H9 (cell line): ENCODE measurements around the gene RASL10B. TPM values are rescaled to one million over a fixed set of nuclear protein-coding genes. Genes with fewer than 3 reads are reported as not detected.

Source experiments
- DNase-seq: peaks from one replicate; pipeline ENCODE4 v3.0.0-alpha.2; 2017
- H2AFZ ChIP-seq: one replicate; pipeline ENCODE4 v1.6.1; 2013; ENCODE audit warnings: mild to moderate bottlenecking, low read length, control low read depth, moderate library complexity
- H2AK5ac ChIP-seq: 2 replicates; pipeline ENCODE4 v1.6.1; 2013; ENCODE audit warnings: low read length, control low read depth, mixed read lengths; ENCODE audit not compliant: insufficient read length
- H2BK120ac ChIP-seq: one replicate; pipeline ENCODE4 v1.6.1; 2013; ENCODE audit warnings: low read depth, mild to moderate bottlenecking, low read length, control low read depth, inconsistent platforms; ENCODE audit not compliant: poor library complexity, severe bottlenecking
- H2BK12ac ChIP-seq: 2 replicates; pipeline ENCODE4 v1.6.1; 2013; ENCODE audit warnings: low read length, control low read depth, mixed read lengths, low read depth; ENCODE audit not compliant: insufficient read length
- H2BK15ac ChIP-seq: 2 replicates; pipeline ENCODE4 v1.6.1; 2013; ENCODE audit warnings: low read depth, low read length, control low read depth
- H2BK20ac ChIP-seq: one replicate; pipeline ENCODE4 v1.6.1; 2013; ENCODE audit warnings: low read depth, mild to moderate bottlenecking, low read length, control low read depth, inconsistent platforms; ENCODE audit not compliant: poor library complexity, severe bottlenecking
- H2BK5ac ChIP-seq: 2 replicates; pipeline ENCODE4 v1.6.1; 2013; ENCODE audit warnings: low read length, control low read depth, mixed read lengths; ENCODE audit not compliant: insufficient read length
- H3K14ac ChIP-seq: 2 replicates; pipeline ENCODE4 v1.6.1; 2013; ENCODE audit warnings: low read length, control low read depth; ENCODE audit not compliant: insufficient read depth
- H3K18ac ChIP-seq: 2 replicates; pipeline ENCODE4 v1.6.1; 2013; ENCODE audit warnings: low read depth, mild to moderate bottlenecking, mixed read lengths, low read length, control low read depth; ENCODE audit not compliant: insufficient read length
- H3K23ac ChIP-seq: 2 replicates; pipeline ENCODE4 v1.6.1; 2013; ENCODE audit warnings: low read length, control low read depth, mixed read lengths, low read depth; ENCODE audit not compliant: insufficient read length
- H3K23me2 ChIP-seq: 2 replicates; pipeline ENCODE4 v1.6.1; 2013; ENCODE audit warnings: low read depth, mild to moderate bottlenecking, mixed read lengths, low read length, control low read depth; ENCODE audit not compliant: insufficient read length, poor library complexity, severe bottlenecking
- H3K27ac ChIP-seq: 2 replicates; pipeline ENCODE4 v1.5.1; 2013; ENCODE audit warnings: low read length, control low read depth, mixed read lengths, low read depth; ENCODE audit not compliant: insufficient read length
- H3K27me3 ChIP-seq: 2 replicates; pipeline ENCODE4 v1.6.1; 2013; ENCODE audit warnings: low read length, control low read depth, inconsistent platforms; ENCODE audit not compliant: insufficient read depth
- H3K4ac ChIP-seq: 2 replicates; pipeline ENCODE4 v1.6.1; 2013; ENCODE audit warnings: low read depth, mild to moderate bottlenecking, control low read depth, inconsistent platforms, low read length, moderate library complexity
- H3K4me1 ChIP-seq: 2 replicates; pipeline ENCODE4 v1.6.1; 2013; ENCODE audit warnings: low read length, control low read depth, inconsistent platforms; ENCODE audit not compliant: insufficient read depth
- H3K4me2 ChIP-seq: 2 replicates; pipeline ENCODE4 v1.6.1; 2013; ENCODE audit warnings: low read length, control low read depth, mixed read lengths; ENCODE audit not compliant: insufficient read length, insufficient read depth
- H3K56ac ChIP-seq: 2 replicates; pipeline ENCODE4 v1.6.1; 2013; ENCODE audit warnings: low read depth, mild to moderate bottlenecking, mixed read lengths, low read length, control low read depth; ENCODE audit not compliant: insufficient read length
- H3K79me1 ChIP-seq: 2 replicates; pipeline ENCODE4 v1.6.1; 2013; ENCODE audit warnings: low read depth, mild to moderate bottlenecking, moderate library complexity, low read length, control low read depth, inconsistent platforms; ENCODE audit not compliant: insufficient read depth, poor library complexity, severe bottlenecking
- H3K79me2 ChIP-seq: 2 replicates; pipeline ENCODE4 v1.6.1; 2013; ENCODE audit warnings: low read length, control low read depth, inconsistent platforms; ENCODE audit not compliant: insufficient read depth
- H3K9ac ChIP-seq: 2 replicates; pipeline ENCODE4 v1.6.1; 2013; ENCODE audit warnings: low read length, control low read depth, mixed read lengths; ENCODE audit not compliant: insufficient read length; ENCODE audit errors: extremely low read depth
- H3K9me3 ChIP-seq: one replicate; pipeline ENCODE4 v1.6.1; 2013; ENCODE audit warnings: low read depth, low read length, inconsistent platforms; ENCODE audit not compliant: control insufficient read depth
- H3T11ph ChIP-seq: one replicate; pipeline ENCODE4 v1.6.1; 2013; ENCODE audit warnings: mild to moderate bottlenecking, low read length, control low read depth, inconsistent platforms
- H4K20me1 ChIP-seq: one replicate; pipeline ENCODE4 v1.6.1; 2013; ENCODE audit not compliant: control insufficient read depth, insufficient read length, insufficient read depth
- H4K5ac ChIP-seq: 2 replicates; pipeline ENCODE4 v1.6.1; 2013; ENCODE audit warnings: low read depth, mild to moderate bottlenecking, mixed read lengths, low read length, control low read depth; ENCODE audit not compliant: insufficient read length
- H4K8ac ChIP-seq: replicated peaks from 2 replicates; pipeline ENCODE4 v1.6.1; 2013; ENCODE audit warnings: low read length, control low read depth, mixed read lengths, low read depth; ENCODE audit not compliant: insufficient read length
- H4K91ac ChIP-seq: 2 replicates; pipeline ENCODE4 v1.6.1; 2013; ENCODE audit warnings: low read depth, mild to moderate bottlenecking, moderate library complexity, mixed read lengths, low read length, control low read depth; ENCODE audit not compliant: insufficient read length
- H3K27ac Mint-ChIP-seq, 3 experiments: 2 replicates in 2 of 3; 3 replicates in 1 of 3; pipeline ENCODE4 v1.8.0; 2020 to 2021; ENCODE audit warnings: mixed read lengths in 3 of 3, mild to moderate bottlenecking in 1 of 3, moderate library complexity in 1 of 3
- H3K27me3 Mint-ChIP-seq: 2 replicates; pipeline ENCODE4 v1.8.0; 2021; ENCODE audit warnings: low read depth, mild to moderate bottlenecking, moderate library complexity, mixed read lengths
- H3K36me3 Mint-ChIP-seq, 3 experiments: 2 replicates in 2 of 3; 3 replicates in 1 of 3; pipeline ENCODE4 v1.8.0; 2020 to 2021; ENCODE audit warnings: low read depth in 3 of 3, mixed read lengths in 3 of 3; ENCODE audit not compliant: insufficient read depth in 1 of 3
- H3K4me1 Mint-ChIP-seq, 2 experiments: 2 replicates each; pipeline ENCODE4 v1.8.0; 2020; ENCODE audit warnings: mixed read lengths in 2 of 2
- H3K4me3 Mint-ChIP-seq, 2 experiments: 2 replicates in 1 of 2; 3 replicates in 1 of 2; pipeline ENCODE4 v1.8.0; 2020 to 2021; ENCODE audit warnings: mild to moderate bottlenecking in 2 of 2, mixed read lengths in 2 of 2, moderate library complexity in 1 of 2
- H3K9me3 Mint-ChIP-seq, 2 experiments: 2 replicates in 1 of 2; 3 replicates in 1 of 2; pipeline ENCODE4 v1.8.0; 2020; ENCODE audit warnings: mild to moderate bottlenecking in 2 of 2, mixed read lengths in 2 of 2, moderate library complexity in 1 of 2
- WGBS: extraction: QIAGEN DNeasy Blood & Tissue Kit; methylation state at CpG from one replicate; pipeline ENCODE4 v1.1.7; 2013; ENCODE audit warnings: missing lambda C conversion rate, low lambda C conversion rate, mixed read lengths; ENCODE audit not compliant: insufficient read length; ENCODE audit errors: extremely low coverage; 5-methylcytosine and 5-hydroxymethylcytosine counted together
- total RNA-seq: library from RNA; stranded (reverse); gene quantifications from 2 replicates; pipeline ENCODE4 v1.2.1, GENCODE V29; 2021
- TF ChIP-seq, protein P1 (sequence below): fragments of 200-600 bp; sonication (generic); conservative IDR thresholded peaks from 3 replicates; pipeline ENCODE4 v1.8.0; 2021; ENCODE audit warnings: antibody characterized with exemption, mild to moderate bottlenecking

RASL10B gene
- total RNA-seq, 1 experiment from 2014 or later = 15.9 TPM

DNA sequence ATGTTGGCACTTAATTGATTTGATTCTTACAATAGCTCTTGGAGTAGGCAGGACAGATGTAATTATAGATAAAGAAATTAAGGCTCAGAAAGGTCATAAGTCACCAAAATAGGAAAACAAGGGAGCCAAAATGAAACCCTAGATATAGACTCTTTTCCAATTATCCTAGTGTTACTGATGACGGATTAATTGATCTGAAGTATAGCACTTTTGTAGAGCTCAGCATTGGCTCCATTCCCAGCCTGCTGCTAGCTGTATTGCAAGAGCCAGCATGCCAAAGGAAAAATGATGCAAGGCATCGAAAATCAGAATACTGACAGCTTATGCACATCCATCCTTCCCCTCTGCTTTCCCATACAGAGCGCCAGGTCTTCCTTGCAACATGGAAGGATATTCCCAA lies 21.6 kb upstream of the RASL10B start:
- no peaks in the 10 kb centered on the region for H4K20me1 ChIP-seq
- no peak overlapping the region for H4K91ac ChIP-seq
- 0 out of 2 replicates have a peak, but pooled peaks cover 2% of the 10 kb centered on the region for H3K79me2 ChIP-seq
- H2BK12ac ChIP-seq = no peak overlapping the region
- Mint-ChIP-seq H3K9me3 (no peaks in the 10 kb centered on the region), H3K27ac (no peak overlapping the region), H3K27me3 (no peaks in the 10 kb centered on the region), H3K36me3 (peaks cover 10 to 30% (median 25%) of the 10 kb centered on the region in 3 experiments; a peak in 6 of 7 replicates), H3K4me1 (no peaks in the 10 kb centered on the region), H3K4me3 (no peak overlapping the region)
- no peak overlapping the region for H3K23ac ChIP-seq
- no peaks in the 10 kb centered on the region for H3K23me2 ChIP-seq
- H4K8ac ChIP-seq = no peak overlapping the region
- no peaks in the 10 kb centered on the region for H3K4me1 ChIP-seq
- H4K5ac ChIP-seq = no peak overlapping the region
- H3K18ac ChIP-seq = no peak overlapping the region
- H2AK5ac ChIP-seq = no peak overlapping the region
- no peak overlapping the region for H3T11ph ChIP-seq
- H2BK5ac ChIP-seq = no peak overlapping the region
- no peak overlapping the region for H3K14ac ChIP-seq
- H3K27me3 ChIP-seq = no peaks in the 10 kb centered on the region
- WGBS = no CpG with 5 or more reads among the region's 3 CpGs
- H3K4me2 ChIP-seq = no peak overlapping the region
- no peak overlapping the region for H2BK120ac ChIP-seq
- H3K9ac ChIP-seq = no peak overlapping the region
- no peaks in the 10 kb centered on the region for H3K79me1 ChIP-seq
- no peak overlapping the region for H2BK15ac ChIP-seq
- H2AFZ ChIP-seq = no peak overlapping the region
- no peaks in the 10 kb centered on the region for H3K9me3 ChIP-seq
- H3K27ac ChIP-seq = no peak overlapping the region
- TF ChIP-seq, protein P1, sequence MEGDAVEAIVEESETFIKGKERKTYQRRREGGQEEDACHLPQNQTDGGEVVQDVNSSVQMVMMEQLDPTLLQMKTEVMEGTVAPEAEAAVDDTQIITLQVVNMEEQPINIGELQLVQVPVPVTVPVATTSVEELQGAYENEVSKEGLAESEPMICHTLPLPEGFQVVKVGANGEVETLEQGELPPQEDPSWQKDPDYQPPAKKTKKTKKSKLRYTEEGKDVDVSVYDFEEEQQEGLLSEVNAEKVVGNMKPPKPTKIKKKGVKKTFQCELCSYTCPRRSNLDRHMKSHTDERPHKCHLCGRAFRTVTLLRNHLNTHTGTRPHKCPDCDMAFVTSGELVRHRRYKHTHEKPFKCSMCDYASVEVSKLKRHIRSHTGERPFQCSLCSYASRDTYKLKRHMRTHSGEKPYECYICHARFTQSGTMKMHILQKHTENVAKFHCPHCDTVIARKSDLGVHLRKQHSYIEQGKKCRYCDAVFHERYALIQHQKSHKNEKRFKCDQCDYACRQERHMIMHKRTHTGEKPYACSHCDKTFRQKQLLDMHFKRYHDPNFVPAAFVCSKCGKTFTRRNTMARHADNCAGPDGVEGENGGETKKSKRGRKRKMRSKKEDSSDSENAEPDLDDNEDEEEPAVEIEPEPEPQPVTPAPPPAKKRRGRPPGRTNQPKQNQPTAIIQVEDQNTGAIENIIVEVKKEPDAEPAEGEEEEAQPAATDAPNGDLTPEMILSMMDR = no peak
- no peak for DNase-seq
- H2BK20ac ChIP-seq = no peak overlapping the region
- H3K4ac ChIP-seq = no peak overlapping the region
- H3K56ac ChIP-seq = no peak overlapping the region
